Endothelial cell of umbilical vein (primary cell): ENCODE measurements around the gene SERPINF2.

Experiments
- EZH2 ChIP-seq: IDR thresholded peaks from 2 replicates; pipeline ENCODE4 v1.6.1; 2012; ENCODE audit warnings: borderline replicate concordance, low read depth, mild to moderate bottlenecking, moderate library complexity, low read length, inconsistent platforms; ENCODE audit not compliant: severe bottlenecking
- POLR2A ChIP-seq: IDR thresholded peaks from 2 replicates; pipeline ENCODE4 v1.6.1; 2012; ENCODE audit warnings: low read depth, mild to moderate bottlenecking, control low read depth, low read length
- POLR2AphosphoS5 ChIP-seq: IDR thresholded peaks from 2 replicates; pipeline ENCODE4 v1.6.1; 2012; ENCODE audit warnings: low read depth, mild to moderate bottlenecking, control low read depth, low read length, moderate library complexity; ENCODE audit not compliant: insufficient read depth

GRCh38 chr17:1709971-1710806 lies 32.5 kb upstream of the SERPINF2 start, which contains the start of gene TLCD2:
- TF ChIP-seq POLR2AphosphoS5 (peak; percentile 65), EZH2 (no peak), POLR2A (peak; percentile 77)
